BJ (cell line): ENCODE data around the gene PSKH1. TPM values are rescaled to one million over a fixed set of nuclear protein-coding genes. Genes with fewer than 3 reads are reported as not detected.

Experiments
- CTCF ChIA-PET: fragments of 350-600 bp; formaldehyde crosslinking; extraction: SDS; loops from one replicate; lab custom pipeline; 2021; ENCODE audit warnings: antibody characterized with exemption, inconsistent platforms; lab: Yijun Ruan, JAX
- POLR2A ChIA-PET: fragments of 300-600 bp; sonication (Branson Sonifier 250); formaldehyde crosslinking; extraction: SDS; loops from one replicate; lab custom pipeline; 2021; ENCODE audit warnings: antibody characterized with exemption; lab: Charles Lee
- DNase-seq: peaks from one replicate; pipeline ENCODE4 v3.0.0-alpha.2; 2011; ENCODE audit warnings: low read depth
- H3K27me3 ChIP-seq: 2 replicates; pipeline ENCODE4 v1.6.0; 2011; ENCODE audit warnings: low read length; ENCODE audit not compliant: control insufficient read depth, insufficient read depth
- H3K36me3 ChIP-seq: 2 replicates; pipeline ENCODE4 v1.5.1; 2011; ENCODE audit warnings: low read length; ENCODE audit not compliant: control insufficient read depth, insufficient read depth
- H3K4me3 ChIP-seq: 2 replicates; pipeline ENCODE4 v1.5.1; 2011; ENCODE audit warnings: low read depth, mild to moderate bottlenecking, control low read depth, low read length
- polyA plus RNA-seq: library from polyadenylated mRNA; depleted of rRNA; stranded (reverse); fragments of >200 nt; gene quantifications from 2 replicates; pipeline ENCODE4 v1.2.3, GENCODE V29; 2011
- TF ChIP-seq, protein P1 (sequence below): IDR thresholded peaks from 2 replicates; pipeline ENCODE4 v1.5.1; 2011; ENCODE audit warnings: low read depth, mild to moderate bottlenecking, control low read depth, inconsistent platforms, low read length, moderate library complexity; ENCODE audit not compliant: insufficient read depth

PSKH1 gene
- polyA plus RNA-seq, 1 experiment = 45.5 TPM

GRCh38 chr16:67883146-67883871, 9.7 kb upstream of the PSKH1 start:
- ChIA-PET POLR2A (interaction anchor here (0.6 kb wide), 1 partner anchor 31 kb away, joined by 3 read pairs; no protein-coding TSS in a partner anchor), CTCF (interaction anchor here (0.6 to 8.4 kb wide), 39 partner anchors 9 to 388 kb away, joined by 3 to 155 read pairs (median 5); partner anchors contain the start of genes CTRL, DDX28, DUS2 and EDC4)
- TF ChIP-seq, protein P1, sequence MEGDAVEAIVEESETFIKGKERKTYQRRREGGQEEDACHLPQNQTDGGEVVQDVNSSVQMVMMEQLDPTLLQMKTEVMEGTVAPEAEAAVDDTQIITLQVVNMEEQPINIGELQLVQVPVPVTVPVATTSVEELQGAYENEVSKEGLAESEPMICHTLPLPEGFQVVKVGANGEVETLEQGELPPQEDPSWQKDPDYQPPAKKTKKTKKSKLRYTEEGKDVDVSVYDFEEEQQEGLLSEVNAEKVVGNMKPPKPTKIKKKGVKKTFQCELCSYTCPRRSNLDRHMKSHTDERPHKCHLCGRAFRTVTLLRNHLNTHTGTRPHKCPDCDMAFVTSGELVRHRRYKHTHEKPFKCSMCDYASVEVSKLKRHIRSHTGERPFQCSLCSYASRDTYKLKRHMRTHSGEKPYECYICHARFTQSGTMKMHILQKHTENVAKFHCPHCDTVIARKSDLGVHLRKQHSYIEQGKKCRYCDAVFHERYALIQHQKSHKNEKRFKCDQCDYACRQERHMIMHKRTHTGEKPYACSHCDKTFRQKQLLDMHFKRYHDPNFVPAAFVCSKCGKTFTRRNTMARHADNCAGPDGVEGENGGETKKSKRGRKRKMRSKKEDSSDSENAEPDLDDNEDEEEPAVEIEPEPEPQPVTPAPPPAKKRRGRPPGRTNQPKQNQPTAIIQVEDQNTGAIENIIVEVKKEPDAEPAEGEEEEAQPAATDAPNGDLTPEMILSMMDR = no peak
- no peaks in the 10 kb centered on the region for H3K27me3 ChIP-seq
- no peak overlapping the region for H3K4me3 ChIP-seq
- DNase-seq = no peak
- peaks cover 58% of the 10 kb centered on the region for H3K36me3 ChIP-seq

- ChIA-PET CTCF (interaction anchor here (0.6 to 8.4 kb wide), 37 partner anchors 9 to 362 kb away, joined by 3 to 155 read pairs (median 6); partner anchors contain the start of genes CTRL, DDX28, DUS2 and EDC4), POLR2A (interaction anchor here (0.6 kb wide), 1 partner anchor 30 kb away, joined by 3 read pairs; no protein-coding TSS in a partner anchor)
- H3K4me3 ChIP-seq = no peak overlapping the region
- H3K36me3 ChIP-seq = peaks cover 53% of the 10 kb centered on the region
- TF ChIP-seq, protein P1 = peak; percentile 90
- H3K27me3 ChIP-seq = no peaks in the 10 kb centered on the region
- no peak for DNase-seq
Observed at GRCh38 chr16:67883872-67884261, 9.2 kb upstream of the PSKH1 start.

GRCh38 chr16:67884684-67885083, 8.4 kb upstream of the PSKH1 start, which contains the start of gene NRN1L:
Gene NRN1L (plus strand): TSS chr16:67884885. CDS start chr16:67884904, 19 bp downstream.
- CTCF ChIA-PET = interaction anchor here (0.6 to 8.4 kb wide), 26 partner anchors 8 to 363 kb away, joined by 3 to 155 read pairs (median 9); partner anchors contain the start of genes CTRL, DDX28, DUS2 and EDC4
- POLR2A ChIA-PET = interaction anchor here (0.6 kb wide), 1 partner anchor 252 kb away, joined by 3 read pairs; no protein-coding TSS in a partner anchor
- H3K27me3 ChIP-seq = no peaks in the 10 kb centered on the region
- TF ChIP-seq, protein P1 = no peak
- peak; percentile 39 for DNase-seq
- H3K36me3 ChIP-seq = peaks cover 45% of the 10 kb centered on the region
- H3K4me3 ChIP-seq = no peak within 1 kb of the TSS

GRCh38 chr16:67885545-67885944, 7.5 kb upstream of the PSKH1 start:
- TF ChIP-seq, protein P1 = no peak

GRCh38 chr16:67885976-67886375, 7.1 kb upstream of the PSKH1 start:
- CTCF ChIA-PET = interaction anchor here (1.3 to 8.4 kb wide), 3 partner anchors 46 to 365 kb away, joined by 3 to 155 read pairs (median 5); partner anchors contain the start of genes CTRL and PSMB10
- DNase-seq = no peak
- POLR2A ChIA-PET = no interaction called here

More at GRCh38 chr16:67885545-67885944, 7.5 kb upstream of the PSKH1 start:
- Histone ChIP-seq H3K4me3 (no peak overlapping the region), H3K36me3 (peaks cover 37% of the 10 kb centered on the region), H3K27me3 (no peaks in the 10 kb centered on the region)
- POLR2A ChIA-PET = no interaction called here
- CTCF ChIA-PET = interaction anchor here (1.3 to 8.4 kb wide), 7 partner anchors 18 to 365 kb away, joined by 3 to 155 read pairs (median 7); partner anchors contain the start of genes CTRL and PSMB10
- DNase-seq = no peak

More at GRCh38 chr16:67885976-67886375, 7.1 kb upstream of the PSKH1 start:
- H3K36me3 ChIP-seq = peaks cover 32% of the 10 kb centered on the region
- H3K27me3 ChIP-seq = no peaks in the 10 kb centered on the region
- H3K4me3 ChIP-seq = no peak overlapping the region
- TF ChIP-seq, protein P1 = no peak
